GM23338 (cell line): ENCODE results near the gene DGAT2.

Experiments
- CREB1 ChIP-seq: fragments of 250-450 bp; sonication (Bioruptor Pico); IDR thresholded peaks from 2 replicates; pipeline ENCODE4 v1.5.0; 2020; ENCODE audit warnings: low read depth, mild to moderate bottlenecking, moderate library complexity
- CTCF ChIP-seq, 2 experiments: fragments of 200-600 bp in 1 of 2; sonication (generic) in 1 of 2; conservative IDR thresholded peaks; 2 replicates each; pipeline versions ENCODE4 v1.5.1 to v1.6.1; 2016 to 2017; ENCODE audit warnings: antibody characterized with exemption in 2 of 2, low read depth in 2 of 2, mild to moderate bottlenecking in 2 of 2, moderate library complexity in 1 of 2
- ETS1 ChIP-seq: IDR thresholded peaks from 2 replicates; pipeline ENCODE4 v1.6.1; 2016; ENCODE audit warnings: antibody characterized with exemption
- EZH2 ChIP-seq: fragments of 200-600 bp; sonication (generic); IDR thresholded peaks from one replicate; pipeline ENCODE4 v1.8.0; 2017; ENCODE audit warnings: antibody characterized with exemption, mild to moderate bottlenecking, low read depth; ENCODE audit not compliant: unreplicated experiment
- EZH2phosphoT487 ChIP-seq: fragments of 200-600 bp; sonication (generic); IDR thresholded peaks from one replicate; pipeline ENCODE4 v1.8.1; 2018; ENCODE audit warnings: antibody characterized with exemption; ENCODE audit not compliant: unreplicated experiment
- JUNB ChIP-seq: IDR thresholded peaks from one replicate; pipeline ENCODE4 v1.6.1; 2016; ENCODE audit warnings: antibody characterized with exemption; ENCODE audit not compliant: unreplicated experiment
- NANOG ChIP-seq: IDR thresholded peaks from 2 replicates; pipeline ENCODE4 v1.6.1; 2016; ENCODE audit warnings: antibody characterized with exemption, borderline replicate concordance
- POLR2AphosphoS5 ChIP-seq: IDR thresholded peaks from 2 replicates; pipeline ENCODE4 v1.6.1; 2016; ENCODE audit warnings: antibody characterized with exemption, low read depth
- REST ChIP-seq: IDR thresholded peaks from one replicate; pipeline ENCODE4 v1.6.1; 2018; ENCODE audit warnings: antibody characterized with exemption; ENCODE audit not compliant: unreplicated experiment
- STAT1 ChIP-seq: IDR thresholded peaks from one replicate; pipeline ENCODE4 v1.6.1; 2016; ENCODE audit warnings: antibody characterized with exemption; ENCODE audit not compliant: unreplicated experiment
- ZNF331 ChIP-seq: fragments of 250-450 bp; sonication (Bioruptor Pico); IDR thresholded peaks from 2 replicates; pipeline ENCODE4 v1.5.0; 2020; ENCODE audit warnings: low read depth, mild to moderate bottlenecking, moderate library complexity
- ZNF462 ChIP-seq: fragments of 250-450 bp; sonication (Bioruptor Pico); IDR thresholded peaks from 2 replicates; pipeline ENCODE4 v1.5.0; 2020; ENCODE audit warnings: mild to moderate bottlenecking, moderate library complexity

GRCh38 chr11:75759832-75760231 is 8.7 kb upstream of the DGAT2 start:
- TF ChIP-seq CTCF (conservative IDR thresholded peaks at IDR 0.05; ENCODE audit: low read depth in 2 of 2) (no peak), ZNF331 (CRISPR knock-in tag) (no peak), STAT1 (no peak), EZH2 (no peak), POLR2AphosphoS5 (no peak), JUNB (no peak), ETS1 (no peak), ZNF462 (no peak), REST (no peak), CREB1 (no peak), NANOG (no peak), EZH2phosphoT487 (no peak)
